Fibroblast of the aortic adventitia (primary cell): Measurements from ENCODE around the gene PLLP. TPM values are rescaled to one million over a fixed set of nuclear protein-coding genes. Genes with fewer than 3 reads are reported as not detected.

ENCODE experiments used
- DNase-seq: peaks from one replicate; pipeline ENCODE4 v3.0.0-alpha.2; 2010; ENCODE audit warnings: low read depth
- H3K4me3 ChIP-seq: 2 replicates; pipeline ENCODE4 v1.5.1; 2011; ENCODE audit warnings: low read depth, mild to moderate bottlenecking, control low read depth, low read length, moderate library complexity
- CTCF ChIP-seq: IDR thresholded peaks from 2 replicates; pipeline ENCODE4 v1.5.1; 2011; ENCODE audit warnings: mild to moderate bottlenecking, low read length, control low read depth, inconsistent platforms; ENCODE audit not compliant: insufficient read depth
- total RNA-seq: library from RNA; depleted of rRNA; stranded (reverse); fragments of >200 nt; gene quantifications from 2 replicates; pipeline ENCODE4 v1.2.3, GENCODE V29; 2012; ENCODE audit warnings: low replicate concordance

Gene PLLP
- total RNA-seq, 1 donor = under 0.01 TPM

DNA sequence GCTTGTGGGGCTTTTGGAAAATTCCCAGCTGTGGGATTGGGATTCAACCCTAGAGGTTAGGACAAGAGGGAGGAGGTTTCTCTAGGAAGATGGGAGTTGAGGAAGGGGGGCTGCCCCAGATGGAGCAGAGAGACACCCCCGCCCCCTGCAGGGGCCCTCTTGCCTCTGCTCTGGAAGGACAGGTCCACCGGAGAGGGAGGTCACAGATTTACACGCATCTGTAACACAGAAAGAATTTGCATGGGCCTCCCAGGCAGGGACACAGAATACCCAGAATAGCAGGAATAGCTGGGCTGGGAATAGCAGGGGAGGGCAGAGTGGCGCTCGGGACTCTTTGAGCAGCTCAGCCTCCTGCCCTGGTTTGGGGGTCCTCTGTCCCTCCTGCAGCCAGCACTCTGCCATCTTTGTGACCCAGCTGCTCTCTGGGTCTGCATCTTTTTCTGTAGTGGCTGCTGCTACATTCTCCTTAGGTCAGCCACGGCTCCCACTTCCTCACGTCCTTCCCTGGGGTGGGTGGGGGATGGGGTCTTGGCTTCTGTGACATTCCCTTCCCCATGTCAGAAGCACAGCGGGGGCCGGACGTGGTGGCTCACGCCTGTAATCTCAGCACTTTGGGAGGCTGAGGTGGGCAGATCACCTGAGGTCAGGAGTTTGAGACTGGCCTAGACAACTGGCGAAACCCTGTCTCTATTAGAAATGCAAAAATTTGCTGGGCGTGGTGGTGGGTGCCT, 33.9 kb upstream of the PLLP start:
- H3K4me3 ChIP-seq = no peak overlapping the region
- peak; percentile 35 for DNase-seq
- TF ChIP-seq CTCF = no peak

GRCh38 chr16:57316390-57317017, 32.0 kb upstream of the PLLP start:
- DNase-seq = peak; percentile 99
- TF ChIP-seq CTCF = no peak

GRCh38 chr16:57315416-57315815, 30.9 kb upstream of the PLLP start:
- H3K4me3 ChIP-seq = no peak overlapping the region
- DNase-seq = no peak

More at GRCh38 chr16:57316390-57317017, 32.0 kb upstream of the PLLP start:
- no peak overlapping the region for H3K4me3 ChIP-seq

DNA sequence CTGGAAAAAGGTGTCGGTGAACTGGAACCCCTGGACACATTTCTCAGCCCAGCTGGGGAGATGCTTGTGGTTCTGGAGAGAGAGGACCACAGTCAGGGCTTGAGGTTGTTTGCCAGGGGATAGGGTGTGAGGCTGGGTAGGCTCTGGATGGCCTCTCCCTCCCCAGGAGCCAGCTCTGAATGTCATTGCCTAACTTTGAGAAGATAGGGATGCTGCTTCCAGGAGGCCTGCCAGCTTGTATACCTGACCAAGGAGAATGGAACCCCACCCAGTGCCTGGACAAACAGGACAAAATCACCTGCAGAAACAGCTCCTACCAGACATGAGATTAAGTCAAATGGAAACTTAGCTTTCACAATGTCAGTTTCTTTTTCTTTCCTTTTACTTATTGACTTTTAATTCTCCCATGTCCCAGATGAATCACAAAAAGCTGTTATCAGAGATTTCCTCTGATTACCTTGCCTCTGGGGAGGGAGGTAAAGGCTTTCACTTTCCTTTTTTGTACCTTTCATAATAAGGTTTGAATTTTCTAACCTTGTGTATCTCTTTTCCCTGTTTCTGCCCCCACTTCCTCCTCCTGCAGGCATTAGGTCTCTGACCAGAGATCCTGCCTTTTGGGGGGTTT, 29.8 kb upstream of the PLLP start:
- no peak overlapping the region for H3K4me3 ChIP-seq
- DNase-seq = peak; percentile 51
- TF ChIP-seq CTCF = no peak

More at GRCh38 chr16:57315416-57315815, 30.9 kb upstream of the PLLP start:
- no peak for TF ChIP-seq CTCF

DNA sequence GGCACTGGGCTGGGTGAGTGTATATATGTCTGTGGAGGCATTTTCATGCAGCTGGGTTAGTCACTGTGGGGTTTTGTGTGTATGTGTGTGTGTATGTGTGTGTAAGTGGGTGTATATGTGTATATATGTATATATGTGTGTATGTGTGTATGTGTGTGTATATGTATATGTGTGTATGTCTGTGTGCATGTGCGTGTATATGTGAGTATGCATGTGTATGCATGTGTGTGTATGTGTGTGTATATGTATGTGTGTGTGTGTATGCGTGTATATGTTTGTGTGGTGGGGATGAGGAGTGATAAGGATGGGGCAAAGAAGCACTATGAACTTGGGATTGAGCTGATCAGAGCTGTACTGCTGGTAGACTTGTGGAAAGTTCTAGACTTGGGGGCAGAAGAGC, 29.0 kb upstream of the PLLP start:
- no peak overlapping the region for H3K4me3 ChIP-seq
- DNase-seq = no peak
- TF ChIP-seq CTCF = no peak

DNA sequence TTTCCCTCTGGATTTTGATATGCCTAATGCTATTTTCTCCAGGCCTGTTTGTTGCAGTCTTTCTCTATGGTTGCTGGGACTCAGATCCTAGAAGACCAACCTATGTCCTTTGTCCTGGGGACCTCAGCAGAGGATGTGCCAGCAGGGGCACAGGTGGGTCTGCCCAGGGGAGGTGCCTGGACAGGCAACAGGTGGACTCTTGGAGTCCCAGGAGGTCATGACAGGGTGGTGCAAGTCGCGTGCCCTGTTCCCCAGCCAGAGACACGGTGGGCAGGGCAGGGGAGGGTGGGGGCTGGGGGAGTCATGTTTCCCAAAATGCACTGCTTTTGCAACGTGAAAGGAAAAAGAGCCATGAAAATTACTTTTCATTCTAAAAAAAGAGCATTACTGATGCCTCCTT, 26.3 kb upstream of the PLLP start:
- DNase-seq = no peak
- TF ChIP-seq CTCF = no peak
- H3K4me3 ChIP-seq = no peak overlapping the region
